Kidney (tissue), 14 donors: ENCODE data around the gene CD300A. TPM values are rescaled to one million over a fixed set of nuclear protein-coding genes. Genes with fewer than 3 reads are reported as not detected.

Source experiments
- DNase-seq, 5 donors: peaks; one replicate each; pipeline ENCODE4 v3.0.0-alpha.2; 2013 to 2020
- FAIRE-seq: peaks from 2 replicates; lab custom pipeline; 2012; peaks lifted over from hg19 to GRCh38; lab: Jason Lieb, UNC
- H3K27ac ChIP-seq, 2 donors: one replicate each; pipeline ENCODE4 v1.7.0; 2013; ENCODE audit warnings: low read depth in 2 of 2, low read length in 2 of 2, inconsistent platforms in 1 of 2
- H3K27me3 ChIP-seq: one replicate; pipeline ENCODE4 v1.7.1; 2013; ENCODE audit warnings: low read length, inconsistent platforms; ENCODE audit not compliant: control insufficient read depth, insufficient read depth
- H3K36me3 ChIP-seq, 3 donors: one replicate each; pipeline versions ENCODE4 v1.7.0 to v1.7.1; 2013; ENCODE audit warnings: low read length in 3 of 3, control low read depth in 1 of 3, inconsistent platforms in 1 of 3; ENCODE audit not compliant: insufficient read depth in 3 of 3, control insufficient read depth in 2 of 3
- H3K4me1 ChIP-seq, 3 donors: one replicate each; pipeline versions ENCODE4 v1.7.0 to v1.7.1; 2013; ENCODE audit warnings: low read length in 3 of 3, inconsistent platforms in 1 of 3, low read depth in 1 of 3; ENCODE audit not compliant: control insufficient read depth in 2 of 3, insufficient read depth in 2 of 3
- H3K4me3 ChIP-seq, 3 donors: one replicate each; pipeline versions ENCODE4 v1.7.0 to v1.8.1; 2013; ENCODE audit warnings: low read length in 3 of 3, control low read depth in 1 of 3, inconsistent platforms in 1 of 3
- H3K9ac ChIP-seq, 3 donors: one replicate each; pipeline versions ENCODE4 v1.7.0 to v1.7.1; 2013; ENCODE audit warnings: low read length in 3 of 3, control low read depth in 1 of 3, inconsistent platforms in 1 of 3
- H3K9me3 ChIP-seq, 3 donors: one replicate each; pipeline versions ENCODE4 v1.7.0 to v1.7.1; 2013; ENCODE audit warnings: low read length in 3 of 3, control low read depth in 1 of 3, inconsistent platforms in 1 of 3; ENCODE audit not compliant: control insufficient read depth in 2 of 3, insufficient read depth in 1 of 3
- CTCF ChIP-seq: IDR thresholded peaks from 3 replicates; pipeline ENCODE4 v1.5.1; 2012; ENCODE audit warnings: mild to moderate bottlenecking, moderate library complexity, borderline replicate concordance; ENCODE audit not compliant: insufficient read depth; ENCODE audit errors: extremely low read depth
- intact Hi-C: fragments of 100-400 bp; cut with DNase I; formaldehyde crosslinking; loops from one replicate; pipeline ENCODE4 v1.11.1; 2022
- polyA plus RNA-seq: library from polyadenylated mRNA; stranded (reverse); fragments of 350-450 nt; fragmentation: Illumina TruSeq; extraction: RNeasy Lipid Tissue Mini Kit (QIAGEN cat#74804); gene quantifications from one replicate; pipeline ENCODE4 v1.2.3, GENCODE V29; 2014; ENCODE audit warnings: low read depth, low replicate concordance; ENCODE audit not compliant: insufficient read depth
- total RNA-seq: library from RNA; stranded (reverse); fragmentation: NEBNext Ultra II Directional; extraction: Animal tissue kit (Norgen Biotek cat#: 25700); gene quantifications from one replicate; pipeline ENCODE4 v1.2.1, GENCODE V29; 2021
- donor health status: control.
- donor health status: control.
- donor health status: control.
- donor health status: control.
- donor health status: control.
- donor health status: DM: yes; HTN: yes; CAD: no.
- donor health status: Normal renal cell carcinoma (clear cell type).

Gene CD300A
- total and polyA plus RNA-seq, 2 donors from 2014 or later: 3.1 to 8.2 TPM

DNA sequence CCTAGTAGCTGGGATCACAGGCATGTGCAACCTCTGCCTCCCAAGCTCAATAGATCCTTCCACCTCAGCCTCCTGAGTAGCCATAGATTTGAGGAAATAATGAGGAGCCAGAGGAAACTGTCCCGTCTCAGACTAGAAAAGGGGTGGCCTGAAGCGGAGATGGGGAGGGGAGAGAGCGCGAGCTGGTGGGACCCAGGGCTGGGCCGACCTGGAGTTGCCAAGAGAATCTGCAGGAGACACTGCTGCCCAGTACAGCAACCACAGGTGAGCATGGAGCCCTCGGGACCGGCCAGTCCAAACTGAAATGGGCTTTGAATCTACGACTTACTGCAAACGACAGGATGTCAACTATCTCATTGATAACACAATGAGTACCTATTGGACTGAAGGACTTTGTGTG lies 24.3 kb downstream of the CD300A start:
- H3K9ac ChIP-seq: no peak overlapping the region
- no peak overlapping the region for H3K27ac ChIP-seq
- H3K4me3 ChIP-seq: no peak overlapping the region
- DNase-seq (no peak), FAIRE-seq (no peak)
- TF ChIP-seq CTCF: no peak
- no peaks in the 10 kb centered on the region for H3K36me3 ChIP-seq
- intact Hi-C loops: no loop called here
- no peaks in the 10 kb centered on the region for H3K4me1 ChIP-seq
- H3K27me3 ChIP-seq: no peaks in the 10 kb centered on the region
- H3K9me3 ChIP-seq: no peaks in the 10 kb centered on the region

DNA sequence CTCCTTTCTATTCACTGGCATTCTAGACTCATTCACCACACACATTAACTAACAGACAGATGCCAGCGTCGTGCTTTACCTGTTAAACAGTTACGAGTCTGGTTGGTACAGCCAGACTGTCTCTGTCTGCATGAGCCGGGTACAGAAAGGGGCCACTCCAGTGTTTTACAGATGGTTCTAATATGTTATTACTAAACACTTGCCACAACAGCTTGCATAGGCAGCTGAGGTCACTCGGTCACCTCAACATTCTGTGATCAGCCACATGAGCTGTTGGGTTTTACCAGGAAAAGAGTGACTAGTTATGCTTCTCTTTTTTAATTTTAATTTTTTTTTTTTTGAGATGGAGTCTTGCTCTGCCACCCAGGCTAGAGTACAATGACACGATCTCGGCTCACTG lies 25.2 kb downstream of the CD300A start:
- no peaks in the 10 kb centered on the region for H3K27me3 ChIP-seq
- TF ChIP-seq CTCF: no peak
- intact Hi-C loops: no loop called here
- no peaks in the 10 kb centered on the region for H3K36me3 ChIP-seq
- FAIRE-seq (no peak), DNase-seq (peak in 1 of 5 donors; percentile 27)
- no peak overlapping the region for H3K9ac ChIP-seq
- no peak overlapping the region for H3K4me3 ChIP-seq
- H3K27ac ChIP-seq: no peak overlapping the region
- no peaks in the 10 kb centered on the region for H3K4me1 ChIP-seq
- no peaks in the 10 kb centered on the region for H3K9me3 ChIP-seq

- peak; percentile 39 for FAIRE-seq
- TF ChIP-seq CTCF: peak; percentile 90
- no peak overlapping the region for H3K27ac ChIP-seq
- intact Hi-C loops: no loop called here
- H3K27me3 ChIP-seq: no peaks in the 10 kb centered on the region
- H3K4me3 ChIP-seq: no peak overlapping the region
- H3K4me1 ChIP-seq: no peaks in the 10 kb centered on the region
- no peaks in the 10 kb centered on the region for H3K9me3 ChIP-seq
- DNase-seq: peak in 4 of 5 donors; percentile 79 to 91 (median 88)
- H3K36me3 ChIP-seq: no peaks in the 10 kb centered on the region
- H3K9ac ChIP-seq: no peak overlapping the region
Observed at GRCh38 chr17:74493331-74493833, 26.9 kb downstream of the CD300A start.

- no peaks in the 10 kb centered on the region for H3K27me3 ChIP-seq
- no peaks in the 10 kb centered on the region for H3K36me3 ChIP-seq
- H3K4me3 ChIP-seq: no peak overlapping the region
- H3K27ac ChIP-seq: no peak overlapping the region
- no peaks in the 10 kb centered on the region for H3K4me1 ChIP-seq
- TF ChIP-seq CTCF: no peak
- DNase-seq: no peak
- FAIRE-seq: no peak
- H3K9ac ChIP-seq: no peak overlapping the region
- intact Hi-C loops: no loop called here
- H3K9me3 ChIP-seq: no peaks in the 10 kb centered on the region
Observed at GRCh38 chr17:74497471-74497870, 31.0 kb downstream of the CD300A start.
